PC-9 (cell line): ENCODE results near the gene FOLR1.

Experiments used
- CTCF ChIP-seq: fragments of 200-600 bp; sonication (generic); conservative IDR thresholded peaks from 2 replicates; pipeline ENCODE4 v1.6.1; 2017; ENCODE audit warnings: mixed run types, antibody characterized with exemption, mild to moderate bottlenecking, moderate library complexity
- EZH2 ChIP-seq: fragments of 200-600 bp; sonication (generic); IDR thresholded peaks from 2 replicates; pipeline ENCODE4 v1.8.0; 2017; ENCODE audit warnings: antibody characterized with exemption, low read depth

- TF ChIP-seq CTCF = no peak
- TF ChIP-seq EZH2 = no peak
Observed at GRCh38 chr11:72154816-72155215, 37.1 kb upstream of the FOLR1 start.
